Right cardiac atrium (tissue), 5 donors: Measurements from ENCODE around the gene FGF6. TPM values are rescaled to one million over a fixed set of nuclear protein-coding genes. Genes with fewer than 3 reads are reported as not detected.
A peak's percentile ranks its signal among the peaks of the same experiment; 100 is the strongest.

Experiments
- ATAC-seq, 2 donors: fragments of 200-7000 bp; cut with Tn5 transposase; one replicate each; pipeline versions ENCODE4 v1.8.0 to v1.9.1; 2020; ENCODE audit warnings: moderate library complexity in 2 of 2, mild to moderate bottlenecking in 1 of 2
- DNase-seq, 3 donors: peaks; one replicate each; pipeline ENCODE4 v3.0.0-alpha.2; 2020
- H3K27ac ChIP-seq: one replicate; pipeline ENCODE4 v1.5.1; 2013; ENCODE audit warnings: mild to moderate bottlenecking, low read length, control low read depth, moderate library complexity
- H3K27me3 ChIP-seq: one replicate; pipeline ENCODE4 v1.6.1; 2013; ENCODE audit not compliant: control insufficient read depth, insufficient read depth
- H3K4me1 ChIP-seq: one replicate; pipeline ENCODE4 v1.6.1; 2013; ENCODE audit warnings: low read length; ENCODE audit not compliant: control insufficient read depth, insufficient read depth
- H3K4me3 ChIP-seq: one replicate; pipeline ENCODE4 v1.5.1; 2013; ENCODE audit warnings: low read length, control low read depth
- H3K9me3 ChIP-seq: one replicate; pipeline ENCODE4 v1.6.1; 2013; ENCODE audit warnings: low read length; ENCODE audit not compliant: control insufficient read depth
- WGBS: extraction: QIAGEN DNeasy Blood & Tissue Kit; methylation state at CpG from one replicate; pipeline ENCODE4 v1.1.7; 2013; 5-methylcytosine and 5-hydroxymethylcytosine counted together
- intact Hi-C, 4 donors: fragments of 100-400 bp; cut with DNase I; formaldehyde crosslinking; loops; one replicate each; pipeline versions ENCODE4 v1.11.0 to v1.14.0; 2022 to 2023
- polyA plus RNA-seq: library from polyadenylated mRNA; stranded (reverse); fragments of 200-250 nt; gene quantifications from one replicate; pipeline ENCODE4 v1.2.3, GENCODE V29; 2013
- total RNA-seq, 4 donors: library from RNA; stranded (reverse); fragmentation: NEBNext Ultra II Directional; extraction: Animal tissue kit (Norgen Biotek cat#: 25700); gene quantifications; one replicate each; pipeline ENCODE4 v1.2.1, GENCODE V29; 2021
- donor health status: healthy with polysubstance abuse.
- donor health status: DM: no; HTN: yes; CAD: no.
- donor health status: DM: no; HTN: no; CAD: no.
- donor health status: DM: no; HTN: yes; CAD: no; lungs with severe emphysema.
- donor health status: DM: yes; HTN: yes; CAD: no.

The FGF6 gene
- total and polyA plus RNA-seq, 5 donors: not detected

GRCh38 chr12:4433745-4434058 is 11.9 kb downstream of the FGF6 start:
- no peak for ATAC-seq
- intact Hi-C loops: no loop called here
- no peaks in the 10 kb centered on the region for H3K4me1 ChIP-seq
- DNase-seq: no peak
- H3K27ac ChIP-seq: no peak overlapping the region
- WGBS: 62% methylated on average over 4 of the region's 4 CpGs
- H3K9me3 ChIP-seq: no peaks in the 10 kb centered on the region
- no peaks in the 10 kb centered on the region for H3K27me3 ChIP-seq
- no peak overlapping the region for H3K4me3 ChIP-seq

GRCh38 chr12:4432878-4433744 is 12.5 kb downstream of the FGF6 start:
- DNase-seq (no peak), ATAC-seq (peak in 1 of 2 donors; percentile 45)
- H3K4me1 ChIP-seq: no peaks in the 10 kb centered on the region
- intact Hi-C loops: no loop called here
- no peaks in the 10 kb centered on the region for H3K9me3 ChIP-seq
- no peak overlapping the region for H3K27ac ChIP-seq
- H3K4me3 ChIP-seq: no peak overlapping the region
- H3K27me3 ChIP-seq: no peaks in the 10 kb centered on the region
- 60% methylated on average over 9 of the region's 9 CpGs for WGBS

- H3K4me3 ChIP-seq: no peak overlapping the region
- H3K4me1 ChIP-seq: no peaks in the 10 kb centered on the region
- H3K27ac ChIP-seq: no peak overlapping the region
- WGBS: 79% methylated on average over 7 of the region's 7 CpGs
- intact Hi-C loops: no loop called here
- no peak for DNase-seq
- H3K9me3 ChIP-seq: no peaks in the 10 kb centered on the region
- ATAC-seq: no peak
- H3K27me3 ChIP-seq: no peaks in the 10 kb centered on the region
These were observed 13.7 kb downstream of the FGF6 start for GRCh38 chr12:4431866-4432265.

GRCh38 chr12:4431436-4431835 is 14.2 kb downstream of the FGF6 start:
- DNase-seq (no peak), ATAC-seq (no peak)
- Histone ChIP-seq H3K27me3 (no peaks in the 10 kb centered on the region), H3K9me3 (no peaks in the 10 kb centered on the region), H3K27ac (no peak overlapping the region), H3K4me1 (no peaks in the 10 kb centered on the region), H3K4me3 (no peak overlapping the region)
- intact Hi-C loops: no loop called here
- WGBS: 93% methylated on average over 4 of the region's 4 CpGs

GRCh38 chr12:4424422-4424821 is 21.2 kb downstream of the FGF6 start:
- Histone ChIP-seq H3K4me1 (no peaks in the 10 kb centered on the region), H3K4me3 (no peak overlapping the region), H3K27ac (no peak overlapping the region), H3K27me3 (no peaks in the 10 kb centered on the region), H3K9me3 (no peaks in the 10 kb centered on the region)
- intact Hi-C loops: loop anchor here in 1 of 4 donors (10.0 kb wide), 1 partner anchor 100 kb away; no protein-coding TSS in a partner anchor
- WGBS: 48% methylated on average over 6 of the region's 6 CpGs
- ATAC-seq (no peak), DNase-seq (no peak)

- H3K4me3 ChIP-seq: no peak overlapping the region
- no peak overlapping the region for H3K27ac ChIP-seq
- H3K27me3 ChIP-seq: no peaks in the 10 kb centered on the region
- H3K9me3 ChIP-seq: no peaks in the 10 kb centered on the region
- 86% methylated on average over 11 of the region's 11 CpGs for WGBS
- DNase-seq (no peak), ATAC-seq (no peak)
- intact Hi-C loops: loop anchor here in 1 of 4 donors (10.0 kb wide), 1 partner anchor 101 kb away; no protein-coding TSS in a partner anchor
- H3K4me1 ChIP-seq: no peaks in the 10 kb centered on the region
These were observed 22.0 kb downstream of the FGF6 start for GRCh38 chr12:4423528-4424195.

GRCh38 chr12:4422985-4423384 is 22.6 kb downstream of the FGF6 start:
- Histone ChIP-seq H3K9me3 (no peaks in the 10 kb centered on the region), H3K27me3 (no peaks in the 10 kb centered on the region), H3K4me3 (no peak overlapping the region), H3K27ac (no peak overlapping the region), H3K4me1 (no peaks in the 10 kb centered on the region)
- DNase-seq: no peak
- intact Hi-C loops: loop anchor here in 1 of 4 donors (10.0 kb wide), 1 partner anchor 102 kb away; no protein-coding TSS in a partner anchor
- 96% methylated on average over 9 of the region's 9 CpGs for WGBS
- no peak for ATAC-seq

- H3K9me3 ChIP-seq: no peaks in the 10 kb centered on the region
- 35% methylated on average over 4 of the region's 4 CpGs for WGBS
- ATAC-seq (no peak), DNase-seq (no peak)
- no peak overlapping the region for H3K4me3 ChIP-seq
- intact Hi-C loops: loop anchor here in 1 of 4 donors (10.0 kb wide), 1 partner anchor 103 kb away; no protein-coding TSS in a partner anchor
- no peaks in the 10 kb centered on the region for H3K27me3 ChIP-seq
- H3K27ac ChIP-seq: no peak overlapping the region
- no peaks in the 10 kb centered on the region for H3K4me1 ChIP-seq
These were observed 24.0 kb downstream of the FGF6 start for GRCh38 chr12:4421590-4422031.

- Histone ChIP-seq H3K9me3 (no peaks in the 10 kb centered on the region), H3K27ac (no peak overlapping the region), H3K4me3 (no peak overlapping the region), H3K4me1 (no peaks in the 10 kb centered on the region), H3K27me3 (no peaks in the 10 kb centered on the region)
- ATAC-seq (no peak), DNase-seq (no peak)
- 82% methylated on average over 5 of the region's 5 CpGs for WGBS
- intact Hi-C loops: loop anchor here in 1 of 4 donors (10.0 kb wide), 1 partner anchor 105 kb away; no protein-coding TSS in a partner anchor
These were observed 25.4 kb downstream of the FGF6 start for GRCh38 chr12:4420138-4420670.

- ATAC-seq: no peak
- intact Hi-C loops: no loop called here
- H3K27ac ChIP-seq: no peak overlapping the region
- H3K9me3 ChIP-seq: no peaks in the 10 kb centered on the region
- no peak for DNase-seq
- WGBS: 82% methylated on average over 5 of the region's 5 CpGs
- no peaks in the 10 kb centered on the region for H3K27me3 ChIP-seq
- no peak overlapping the region for H3K4me3 ChIP-seq
- no peaks in the 10 kb centered on the region for H3K4me1 ChIP-seq
These were observed 26.7 kb downstream of the FGF6 start for GRCh38 chr12:4418913-4419312.

- no peak for ATAC-seq
- no peak overlapping the region for H3K27ac ChIP-seq
These were observed 27.7 kb downstream of the FGF6 start for GRCh38 chr12:4417936-4418335.

More at GRCh38 chr12:4417936-4418335, 27.7 kb downstream of the FGF6 start:
- DNase-seq: no peak
- Histone ChIP-seq H3K27me3 (no peaks in the 10 kb centered on the region), H3K9me3 (no peaks in the 10 kb centered on the region), H3K4me3 (no peak overlapping the region), H3K4me1 (no peaks in the 10 kb centered on the region)
- whole genome bisulfite sequencing: 47% methylated on average over 5 of the region's 5 CpGs
- intact Hi-C loops: no loop called here
